Measurements from ENCODE around the gene ARHGAP10. TPM values are rescaled to one million over a fixed set of nuclear protein-coding genes. Genes with fewer than 3 reads are reported as not detected.

ARHGAP10 gene
- total RNA-seq, 1 experiment from 2014 or later = 11.7 TPM

GRCh38 chr4:148116264-148116663 is 384.4 kb downstream of the ARHGAP10 start:
- Histone ChIP-seq H3K27me3 (ENCODE audit: control insufficient read depth, insufficient read depth, low read length) (no peaks in the 10 kb centered on the region), H3K9me3 (ENCODE audit: control insufficient read depth, insufficient read depth, low read depth, low read length) (no peaks in the 10 kb centered on the region), H3K36me3 (ENCODE audit: control insufficient read depth, insufficient read depth, low read length) (no peaks in the 10 kb centered on the region), H3K27ac (ENCODE audit: low read length) (no peak overlapping the region), H3K4me1 (ENCODE audit: control insufficient read depth, insufficient read depth, low read length) (no peaks in the 10 kb centered on the region), H3K4me3 (ENCODE audit: low read depth in 2 of 2, low read length in 2 of 2) (no peak overlapping the region)
- TF ChIP-seq CTCF (IDR thresholded peaks at IDR 0.05) (no peak), SIN3A (IDR thresholded peaks at IDR 0.05; ENCODE audit: borderline replicate concordance, insufficient read depth, low read depth, low read length) (no peak), POLR2AphosphoS5 (IDR thresholded peaks at IDR 0.05; ENCODE audit: low read depth, low read length) (no peak), TCF7L2 (IDR thresholded peaks at IDR 0.05; ENCODE audit: low read depth, low read length) (no peak), REST (IDR thresholded peaks at IDR 0.05; ENCODE audit: insufficient read depth in 1 of 2, low read depth in 2 of 2, low read length in 1 of 2) (no peak)
- BruUV-seq (replicated peaks) = no TSS peak
- no peak for ATAC-seq
- intact Hi-C loops (cut with micrococcal nuclease; ENCODE audit: unreplicated experiment) = no loop called here
- CTCF ChIA-PET = no interaction called here
- in situ Hi-C loops (cut with HindIII; ENCODE audit: low pct_unique_long_range_greater_than_20kb, low sequenced_read_pairs) = no loop called here
- POLR2A ChIA-PET = no interaction called here
- DNase-seq (ENCODE audit: low read depth, low spot score) = no peak

GRCh38 chr4:148116969-148117368 is 385.1 kb downstream of the ARHGAP10 start:
- no TSS peak for BruUV-seq (replicated peaks)
- no peaks in the 10 kb centered on the region for H3K27me3 ChIP-seq (ENCODE audit: control insufficient read depth, insufficient read depth, low read length)
- H3K36me3 ChIP-seq (ENCODE audit: control insufficient read depth, insufficient read depth, low read length) = no peaks in the 10 kb centered on the region
- intact Hi-C loops (cut with micrococcal nuclease; ENCODE audit: unreplicated experiment) (no loop called here), in situ Hi-C loops (cut with HindIII; ENCODE audit: low pct_unique_long_range_greater_than_20kb, low sequenced_read_pairs) (no loop called here)
- H3K9me3 ChIP-seq (ENCODE audit: control insufficient read depth, insufficient read depth, low read depth, low read length) = no peaks in the 10 kb centered on the region
- no peak overlapping the region for H3K27ac ChIP-seq (ENCODE audit: low read length)
- DNase-seq (ENCODE audit: low read depth, low spot score) = no peak
- H3K4me3 ChIP-seq (ENCODE audit: low read depth in 2 of 2, low read length in 2 of 2) = no peak overlapping the region
- no peak for ATAC-seq
- ChIA-PET CTCF (no interaction called here), POLR2A (no interaction called here)
- no peaks in the 10 kb centered on the region for H3K4me1 ChIP-seq (ENCODE audit: control insufficient read depth, insufficient read depth, low read length)
- TF ChIP-seq TCF7L2 (IDR thresholded peaks at IDR 0.05; ENCODE audit: low read depth, low read length) = no peak
- no peak for TF ChIP-seq REST (IDR thresholded peaks at IDR 0.05; ENCODE audit: insufficient read depth in 1 of 2, low read depth in 2 of 2, low read length in 1 of 2)
- no peak for TF ChIP-seq SIN3A (IDR thresholded peaks at IDR 0.05; ENCODE audit: borderline replicate concordance, insufficient read depth, low read depth, low read length)
- no peak for TF ChIP-seq CTCF (IDR thresholded peaks at IDR 0.05)
- no peak for TF ChIP-seq POLR2AphosphoS5 (IDR thresholded peaks at IDR 0.05; ENCODE audit: low read depth, low read length)

Data from Panc1 (cell line).